Stimulated activated CD8-positive, alpha-beta memory T cell treated with anti-CD3 and anti-CD28 coated beads, Interleukin-4, amount 100 ng/mL, for 1 hour (primary cell): ENCODE measurements around the gene LGR6.
A peak's percentile ranks its signal among the peaks of the same experiment; 100 is the strongest.
"Not testable (repeated sequence)": the region's sequence is repeated elsewhere in the genome, so short reads cannot be mapped to it uniquely, and the experiment has no call there.

Source experiments
- DNase-seq, 2 donors: peaks; one replicate each; pipeline ENCODE4 v3.0.0-alpha.2; 2020; ENCODE audit warnings: low read depth in 2 of 2, low spot score in 1 of 2

Gene LGR6

DNA sequence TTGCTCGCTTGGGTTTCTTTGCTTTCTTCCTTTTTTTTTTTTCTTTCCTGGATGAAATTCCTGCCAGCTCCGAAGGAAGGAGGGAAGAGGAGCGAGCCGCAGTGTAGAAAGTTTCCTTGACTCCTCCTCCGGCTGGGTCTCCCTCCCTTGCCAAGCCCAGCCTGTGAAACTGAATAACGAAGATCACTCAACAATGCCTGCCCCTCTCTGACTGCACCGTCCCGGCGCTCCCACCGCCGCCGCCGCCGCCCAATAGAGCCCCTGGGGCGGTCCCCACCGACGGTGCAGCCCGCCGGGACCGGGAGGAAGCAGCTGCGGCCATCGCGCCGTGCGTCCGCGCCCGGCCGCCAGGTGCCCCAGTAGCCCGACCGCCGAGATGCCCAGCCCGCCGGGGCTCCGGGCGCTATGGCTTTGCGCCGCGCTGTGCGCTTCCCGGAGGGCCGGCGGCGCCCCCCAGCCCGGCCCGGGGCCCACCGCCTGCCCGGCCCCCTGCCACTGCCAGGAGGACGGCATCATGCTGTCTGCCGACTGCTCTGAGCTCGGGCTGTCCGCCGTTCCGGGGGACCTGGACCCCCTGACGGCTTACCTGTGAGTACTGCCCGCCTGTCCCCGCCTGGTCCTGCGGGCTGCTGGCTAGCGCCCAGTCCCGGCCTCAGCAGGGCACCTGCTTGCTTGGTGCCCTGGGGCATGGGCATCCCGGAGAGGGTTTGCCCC is at the start of gene LGR6:
Gene LGR6 (plus strand): TSS at position 186 of the 714 bp plus-strand sequence. CDS start 191 bp downstream, at position 377.
- DNase-seq, result no peak

GRCh38 chr1:202144402-202145067 is 49.1 kb upstream of the LGR6 start, which contains the start of gene ARL8A:
ARL8A (minus strand) TSS chr1:202144737; CDS start chr1:202144572, 165 bp downstream.
- peak in 1 of 2 donors; percentile 51 for DNase-seq

DNA sequence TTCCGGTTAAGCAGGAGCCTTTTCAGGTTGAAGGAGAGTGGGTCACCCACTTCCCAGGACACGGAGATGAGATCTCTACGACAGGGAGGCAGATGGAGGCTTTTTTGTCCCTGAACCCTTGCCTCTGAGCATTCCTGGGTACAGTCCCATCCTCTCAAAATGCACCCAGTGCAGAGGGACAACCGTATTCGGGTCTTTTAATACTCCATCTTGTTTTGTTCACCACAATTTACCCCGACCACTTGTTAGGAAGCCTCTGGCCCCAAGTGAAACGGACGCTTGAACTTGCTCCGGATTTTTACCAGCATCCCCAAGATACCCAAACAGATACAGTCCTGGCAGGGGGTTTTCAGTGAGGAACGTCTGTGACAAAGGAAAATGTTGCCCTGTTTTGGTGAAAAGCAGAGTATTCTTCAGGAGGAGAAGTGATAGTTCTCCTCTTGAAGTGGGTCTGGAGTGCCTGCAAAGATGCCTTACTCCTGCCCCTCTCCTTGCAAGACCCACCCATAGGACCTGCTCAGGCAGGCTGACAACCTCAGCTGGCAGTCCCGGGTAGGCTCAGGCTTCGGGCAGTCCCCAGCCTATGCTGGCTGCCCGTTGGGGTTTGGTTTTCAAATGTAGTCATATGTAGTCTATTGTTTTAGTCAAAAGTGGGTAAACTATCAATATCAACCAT is 48.4 kb upstream of the LGR6 start:
- DNase-seq, result no peak

GRCh38 chr1:202145744-202146140 is 47.9 kb upstream of the LGR6 start:
- not testable (repeated sequence) for DNase-seq

DNA sequence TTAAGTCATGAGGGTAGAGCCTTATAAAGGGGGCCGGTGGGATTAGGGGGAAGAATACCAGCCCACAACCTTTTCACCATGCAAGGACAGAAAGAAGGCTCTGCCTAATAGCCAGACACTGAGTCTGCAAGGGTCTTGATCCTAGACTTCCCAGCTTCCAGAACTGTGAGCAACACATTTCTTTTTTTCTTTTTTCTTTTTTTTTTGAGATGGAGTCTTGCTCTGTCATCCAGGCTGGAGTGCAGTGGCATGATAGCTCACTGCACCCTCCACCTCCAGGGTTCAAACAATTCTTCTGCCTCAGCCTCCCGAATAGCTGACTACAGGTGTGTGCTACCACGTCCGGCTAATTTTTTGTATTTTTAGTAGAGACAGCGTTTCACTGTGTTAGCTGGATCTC is 47.3 kb upstream of the LGR6 start:
- DNase-seq, result no peak

DNA sequence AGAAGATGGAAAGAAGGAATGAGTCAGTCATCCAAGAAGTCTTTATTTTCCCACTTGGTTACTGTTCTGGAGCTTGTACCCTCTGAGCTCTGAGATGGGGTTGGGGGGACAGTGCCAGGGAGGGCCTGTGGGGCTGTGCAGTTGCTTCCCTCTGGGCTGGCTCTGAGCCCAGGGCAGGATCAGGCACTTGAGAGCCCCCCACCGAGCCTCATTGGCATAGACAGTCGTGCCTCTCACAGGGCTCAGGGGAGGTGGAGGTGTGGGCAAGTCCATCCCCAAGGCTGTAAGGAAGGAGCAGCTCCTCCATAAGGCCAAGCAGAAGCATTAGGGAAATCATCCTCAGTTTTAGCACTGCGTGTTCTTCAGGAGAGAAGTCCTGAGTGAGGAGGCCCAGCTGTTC is 46.6 kb upstream of the LGR6 start:
- no peak for DNase-seq

DNA sequence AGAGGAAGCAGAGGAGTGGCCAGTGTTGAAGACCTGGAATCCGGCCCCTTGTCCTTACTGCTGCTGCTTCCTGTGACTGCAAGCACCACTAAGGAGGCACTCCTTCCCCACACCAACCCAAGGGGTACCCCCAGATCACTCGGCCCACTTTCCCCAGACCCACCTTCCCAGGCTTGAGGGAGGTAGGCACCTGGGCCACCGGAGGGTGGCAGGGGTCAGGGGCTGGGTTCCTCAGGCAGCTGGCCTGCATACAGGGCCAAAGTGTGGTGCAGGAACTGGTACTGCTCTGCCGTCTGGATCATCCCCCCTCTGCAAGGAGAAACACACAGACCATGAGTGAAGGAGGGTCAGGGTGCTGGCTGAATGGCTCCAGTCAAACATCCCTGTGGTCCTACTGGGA is 45.2 kb upstream of the LGR6 start:
- DNase-seq, result no peak

DNA sequence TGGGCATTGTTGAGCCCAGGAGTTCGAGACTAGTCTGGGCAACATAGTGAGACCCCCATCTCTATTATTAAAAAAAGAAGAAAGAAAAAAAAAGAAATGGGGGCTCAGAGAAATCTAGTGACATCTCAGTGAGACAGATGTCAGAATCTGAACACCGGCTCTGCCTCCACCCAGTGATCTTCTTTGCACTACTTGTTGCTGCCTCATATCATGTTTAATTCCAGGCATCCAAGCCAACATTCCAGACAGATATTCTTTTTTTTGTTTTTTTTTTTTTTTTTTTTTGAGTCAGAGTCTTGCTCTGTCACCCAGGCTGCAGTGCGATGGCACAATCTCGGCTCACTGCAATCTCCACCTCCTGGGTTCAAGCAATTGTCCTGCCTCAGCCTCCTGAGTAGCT is 44.0 kb upstream of the LGR6 start:
- no peak for DNase-seq

DNA sequence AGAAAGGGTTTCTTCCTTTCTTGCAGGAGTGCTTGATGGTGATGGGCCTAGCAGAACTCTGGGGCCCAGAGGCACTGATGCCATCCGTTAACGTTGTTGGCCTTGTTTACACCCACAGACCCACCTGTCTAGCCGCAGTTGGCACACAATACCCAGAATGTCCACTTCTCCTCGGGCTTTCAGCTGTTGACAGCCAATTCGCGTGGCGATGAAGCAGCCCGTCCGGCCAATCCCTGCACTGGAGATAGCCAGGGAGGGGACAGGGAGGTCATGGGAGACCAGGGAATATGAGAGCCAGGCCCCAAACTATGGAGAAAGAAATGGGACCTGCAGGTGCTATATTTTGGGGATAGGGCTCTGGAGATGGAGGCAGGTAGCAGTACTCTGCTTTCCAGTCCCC is 43.4 kb upstream of the LGR6 start:
- DNase-seq, result no peak

GRCh38 chr1:202150602-202151001 is 43.0 kb upstream of the LGR6 start:
- no peak for DNase-seq

- no peak for DNase-seq
These were observed 42.6 kb upstream of the LGR6 start for GRCh38 chr1:202151045-202151444.

DNA sequence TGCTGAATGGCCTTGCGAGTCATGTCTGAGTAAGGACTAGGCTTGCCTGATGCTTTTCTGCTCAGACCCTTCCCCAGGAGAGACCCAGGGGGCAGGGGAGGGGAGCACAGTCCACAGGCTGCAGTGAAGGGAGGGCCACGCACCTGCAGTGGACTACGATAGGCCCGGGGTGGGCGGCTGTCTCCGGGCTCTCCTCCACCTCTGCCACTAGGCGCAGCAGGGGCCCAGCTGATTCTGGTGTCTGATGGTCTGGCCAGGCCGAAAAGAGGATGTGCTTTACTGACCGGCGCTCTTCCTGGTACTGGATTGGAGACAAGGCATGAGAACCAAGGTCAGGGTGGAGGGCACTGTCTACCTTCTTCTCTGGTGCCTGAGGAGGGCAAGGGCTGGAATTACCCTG is 41.2 kb upstream of the LGR6 start:
- no peak for DNase-seq

- DNase-seq, result no peak
These were observed 40.3 kb upstream of the LGR6 start for GRCh38 chr1:202153284-202153683.

GRCh38 chr1:202154148-202154765 is 39.3 kb upstream of the LGR6 start:
- no peak for DNase-seq

- no peak for DNase-seq
These were observed 38.7 kb upstream of the LGR6 start for GRCh38 chr1:202154766-202155477.

GRCh38 chr1:202155478-202156021 is 38.0 kb upstream of the LGR6 start:
- no peak for DNase-seq

DNA sequence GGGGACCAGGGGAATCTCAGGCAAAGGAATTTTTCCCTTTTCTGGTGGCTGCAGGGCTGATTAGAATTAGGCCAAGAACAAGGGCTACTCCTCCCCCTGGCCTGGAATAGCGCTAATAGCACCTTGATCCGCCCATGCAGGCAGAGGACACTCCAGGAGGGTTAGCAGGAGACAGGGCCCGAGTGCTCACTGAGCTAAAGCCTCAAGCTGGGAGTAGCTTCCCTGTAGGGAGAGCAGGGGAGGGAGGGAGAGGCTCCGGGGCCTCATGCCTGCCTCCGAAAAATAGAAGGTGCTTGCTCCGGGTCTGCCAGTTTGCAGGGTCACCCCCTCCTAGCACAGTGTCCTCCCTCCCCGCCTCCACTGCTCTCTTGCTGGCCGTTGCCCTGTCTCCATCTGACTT is 37.0 kb upstream of the LGR6 start:
- DNase-seq, result no peak

GRCh38 chr1:202157945-202158344 is 35.7 kb upstream of the LGR6 start:
- DNase-seq, result no peak

DNA sequence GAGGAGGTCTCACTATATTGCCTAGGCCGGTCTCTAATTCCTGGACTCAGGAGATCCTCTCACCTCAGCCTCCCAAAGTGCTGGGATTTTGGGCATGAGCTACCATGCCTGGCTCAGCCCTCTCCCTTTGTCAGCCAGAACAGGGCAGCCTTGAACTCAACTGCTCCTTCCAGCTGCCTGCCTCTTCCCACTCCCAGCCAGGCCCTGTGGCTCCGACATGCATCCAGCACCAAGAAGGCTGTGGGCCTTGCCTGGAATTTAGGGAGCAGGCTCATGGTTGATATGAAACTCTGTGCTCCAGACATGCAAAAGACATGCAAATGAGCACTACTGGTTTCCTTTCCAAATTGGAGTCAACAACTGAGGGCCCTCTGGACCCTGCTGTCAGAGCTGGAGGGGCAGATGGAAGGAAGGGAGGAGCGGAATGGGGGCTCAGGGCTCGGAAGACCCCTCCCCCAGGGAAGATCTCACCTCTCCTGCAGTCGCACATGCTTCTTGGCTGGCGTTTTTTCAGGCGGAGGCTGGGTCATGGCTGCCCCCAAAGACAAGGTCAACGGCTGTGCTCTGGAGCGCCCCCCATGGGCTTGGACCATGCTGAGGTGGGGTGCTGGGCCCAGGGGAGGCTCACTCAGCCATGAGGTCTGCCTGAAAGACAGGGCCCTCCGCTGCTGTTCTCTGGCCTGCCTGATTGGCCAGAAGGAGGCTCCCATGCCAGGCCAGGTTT is 34.6 kb upstream of the LGR6 start:
- DNase-seq, result no peak
